ENCODE measurements around the gene CRIM1.

The CRIM1 gene

DNA sequence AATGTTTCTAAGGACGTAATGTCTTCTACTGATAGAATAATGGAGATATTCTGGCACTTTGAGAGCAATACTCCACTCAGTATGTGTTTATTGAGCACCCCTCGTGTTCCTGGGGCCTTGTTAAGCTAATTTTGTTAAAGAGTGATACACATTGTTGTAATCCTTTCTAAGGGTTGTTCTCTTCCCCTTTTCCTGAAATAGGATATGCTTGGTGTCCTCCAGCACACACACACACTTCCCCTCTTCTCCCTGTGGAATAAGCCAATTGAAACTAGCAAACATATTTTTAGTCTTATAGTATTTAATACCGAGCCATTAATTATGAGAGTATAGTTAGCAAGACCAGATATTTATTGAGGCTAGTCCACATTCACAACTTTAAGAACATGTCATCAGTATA is 114.1 kb downstream of the CRIM1 start:
- TF ChIP-seq, protein P1, sequence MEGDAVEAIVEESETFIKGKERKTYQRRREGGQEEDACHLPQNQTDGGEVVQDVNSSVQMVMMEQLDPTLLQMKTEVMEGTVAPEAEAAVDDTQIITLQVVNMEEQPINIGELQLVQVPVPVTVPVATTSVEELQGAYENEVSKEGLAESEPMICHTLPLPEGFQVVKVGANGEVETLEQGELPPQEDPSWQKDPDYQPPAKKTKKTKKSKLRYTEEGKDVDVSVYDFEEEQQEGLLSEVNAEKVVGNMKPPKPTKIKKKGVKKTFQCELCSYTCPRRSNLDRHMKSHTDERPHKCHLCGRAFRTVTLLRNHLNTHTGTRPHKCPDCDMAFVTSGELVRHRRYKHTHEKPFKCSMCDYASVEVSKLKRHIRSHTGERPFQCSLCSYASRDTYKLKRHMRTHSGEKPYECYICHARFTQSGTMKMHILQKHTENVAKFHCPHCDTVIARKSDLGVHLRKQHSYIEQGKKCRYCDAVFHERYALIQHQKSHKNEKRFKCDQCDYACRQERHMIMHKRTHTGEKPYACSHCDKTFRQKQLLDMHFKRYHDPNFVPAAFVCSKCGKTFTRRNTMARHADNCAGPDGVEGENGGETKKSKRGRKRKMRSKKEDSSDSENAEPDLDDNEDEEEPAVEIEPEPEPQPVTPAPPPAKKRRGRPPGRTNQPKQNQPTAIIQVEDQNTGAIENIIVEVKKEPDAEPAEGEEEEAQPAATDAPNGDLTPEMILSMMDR (IDR thresholded peaks at IDR 0.05): no peak
- peaks cover 3% of the 10 kb centered on the region for H3K27me3 ChIP-seq
- H3K4me1 ChIP-seq (ENCODE audit: control insufficient read depth in 1 of 2, insufficient read depth in 1 of 2, low read depth in 1 of 2, low read length in 1 of 2): no peaks in the 10 kb centered on the region
- H3K9me3 ChIP-seq: no peaks in the 10 kb centered on the region
- H3K36me3 ChIP-seq: no peaks in the 10 kb centered on the region
- H3K27ac ChIP-seq: no peak overlapping the region
- no peak overlapping the region for H3K4me3 ChIP-seq (ENCODE audit: low read depth in 1 of 2, low read length in 1 of 2)

DNA sequence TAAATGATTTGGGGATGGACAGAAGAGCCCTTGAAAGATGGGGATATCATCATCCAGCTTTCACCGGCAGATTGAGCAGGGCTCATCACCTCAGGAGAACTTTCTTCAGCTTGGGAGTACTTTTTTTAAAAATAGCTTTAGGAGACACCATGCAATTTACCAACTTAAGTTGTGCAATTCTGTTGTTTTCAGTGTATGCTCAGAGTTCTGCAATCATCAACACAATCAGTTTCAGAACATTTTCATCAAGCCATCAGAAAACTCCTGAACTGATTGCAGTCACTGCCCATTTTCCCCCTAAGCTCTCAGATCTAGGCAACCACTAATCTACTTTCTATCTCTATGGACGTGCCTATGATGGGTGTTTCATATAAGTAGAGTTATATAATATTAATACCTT is 117.7 kb downstream of the CRIM1 start:
- H3K4me3 ChIP-seq (ENCODE audit: low read depth in 1 of 2, low read length in 1 of 2): no peak overlapping the region
- H3K36me3 ChIP-seq: no peaks in the 10 kb centered on the region
- H3K9me3 ChIP-seq: no peaks in the 10 kb centered on the region
- no peaks in the 10 kb centered on the region for H3K27me3 ChIP-seq
- H3K4me1 ChIP-seq (ENCODE audit: control insufficient read depth in 1 of 2, insufficient read depth in 1 of 2, low read depth in 1 of 2, low read length in 1 of 2): peaks cover 0 to 13% of the 10 kb centered on the region in 2 experiments
- no peak overlapping the region for H3K27ac ChIP-seq
- TF ChIP-seq, protein P1 (IDR thresholded peaks at IDR 0.05): no peak

DNA sequence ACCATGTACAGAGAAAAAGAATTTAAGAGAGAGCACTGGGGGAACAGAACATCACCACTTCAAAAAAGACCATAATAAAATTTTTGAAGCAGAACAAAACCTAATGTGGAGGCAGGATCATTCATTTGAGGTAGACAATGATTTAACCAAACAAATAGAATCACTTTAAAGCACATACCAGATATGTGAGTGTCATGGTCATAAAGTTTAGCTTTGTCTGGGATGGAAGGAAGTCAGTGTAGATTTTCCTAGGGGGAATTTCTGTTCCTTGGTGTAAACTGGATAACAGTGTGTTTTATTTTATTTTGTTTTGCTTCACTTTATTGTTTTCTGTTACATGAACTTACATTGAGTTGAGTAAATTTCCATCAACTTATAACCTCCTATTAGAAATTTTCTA is 120.8 kb downstream of the CRIM1 start:
- Histone ChIP-seq H3K9me3 (no peaks in the 10 kb centered on the region), H3K4me1 (ENCODE audit: control insufficient read depth in 1 of 2, insufficient read depth in 1 of 2, low read depth in 1 of 2, low read length in 1 of 2) (peaks cover 0 to 13% of the 10 kb centered on the region in 2 experiments), H3K27me3 (no peaks in the 10 kb centered on the region), H3K36me3 (no peaks in the 10 kb centered on the region), H3K4me3 (ENCODE audit: low read depth in 1 of 2, low read length in 1 of 2) (no peak overlapping the region), H3K27ac (no peak overlapping the region)
- TF ChIP-seq, protein P1 (IDR thresholded peaks at IDR 0.05): no peak

DNA sequence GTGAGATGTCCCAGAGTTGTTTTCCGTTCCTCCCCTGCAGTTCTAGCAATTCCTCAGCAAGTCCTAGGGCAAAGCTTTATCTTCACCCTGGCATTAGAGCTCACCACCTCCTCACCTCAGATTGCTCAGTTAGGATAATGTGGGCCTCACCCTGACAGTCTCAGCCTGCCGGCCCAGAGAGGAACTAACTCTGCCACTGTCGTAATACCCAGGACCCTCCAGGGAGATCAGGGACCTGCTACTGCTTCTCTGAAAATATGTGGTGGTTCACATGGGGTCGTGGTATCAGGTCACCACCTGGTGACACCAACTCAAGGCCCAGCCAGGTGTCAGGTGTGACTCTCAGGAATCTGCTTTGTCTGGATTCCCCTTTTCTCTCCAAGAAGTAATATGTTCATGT is 121.7 kb downstream of the CRIM1 start:
- Histone ChIP-seq H3K9me3 (no peaks in the 10 kb centered on the region), H3K4me3 (ENCODE audit: low read depth in 1 of 2, low read length in 1 of 2) (no peak overlapping the region), H3K4me1 (ENCODE audit: control insufficient read depth in 1 of 2, insufficient read depth in 1 of 2, low read depth in 1 of 2, low read length in 1 of 2) (peaks cover 0 to 13% of the 10 kb centered on the region in 2 experiments), H3K27ac (no peak overlapping the region), H3K36me3 (no peaks in the 10 kb centered on the region), H3K27me3 (no peaks in the 10 kb centered on the region)
- TF ChIP-seq, protein P1 (IDR thresholded peaks at IDR 0.05): no peak

DNA sequence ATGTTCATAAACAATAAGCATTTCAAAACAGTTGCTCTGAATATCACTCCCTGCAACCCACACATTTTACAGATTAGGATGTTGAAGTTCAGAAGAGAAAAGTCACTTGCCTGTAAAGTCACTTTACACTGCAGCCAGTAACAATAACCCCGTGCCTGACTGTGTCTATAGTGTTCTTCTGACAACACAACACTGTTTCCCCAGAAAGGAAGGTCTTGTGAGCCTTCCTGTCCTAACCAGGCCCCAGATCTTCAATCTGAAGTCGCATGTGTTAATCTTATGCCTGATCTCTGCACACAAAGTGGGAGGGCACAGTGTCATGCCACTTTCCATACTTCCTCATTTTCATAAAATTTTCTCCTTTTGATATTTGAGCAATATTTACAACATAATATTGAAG is 122.2 kb downstream of the CRIM1 start:
- Histone ChIP-seq H3K9me3 (no peaks in the 10 kb centered on the region), H3K27me3 (no peaks in the 10 kb centered on the region), H3K4me3 (ENCODE audit: low read depth in 1 of 2, low read length in 1 of 2) (no peak overlapping the region), H3K27ac (no peak overlapping the region), H3K36me3 (no peaks in the 10 kb centered on the region), H3K4me1 (ENCODE audit: control insufficient read depth in 1 of 2, insufficient read depth in 1 of 2, low read depth in 1 of 2, low read length in 1 of 2) (peaks cover 0 to 13% of the 10 kb centered on the region in 2 experiments)
- TF ChIP-seq, protein P1 (IDR thresholded peaks at IDR 0.05): no peak

DNA sequence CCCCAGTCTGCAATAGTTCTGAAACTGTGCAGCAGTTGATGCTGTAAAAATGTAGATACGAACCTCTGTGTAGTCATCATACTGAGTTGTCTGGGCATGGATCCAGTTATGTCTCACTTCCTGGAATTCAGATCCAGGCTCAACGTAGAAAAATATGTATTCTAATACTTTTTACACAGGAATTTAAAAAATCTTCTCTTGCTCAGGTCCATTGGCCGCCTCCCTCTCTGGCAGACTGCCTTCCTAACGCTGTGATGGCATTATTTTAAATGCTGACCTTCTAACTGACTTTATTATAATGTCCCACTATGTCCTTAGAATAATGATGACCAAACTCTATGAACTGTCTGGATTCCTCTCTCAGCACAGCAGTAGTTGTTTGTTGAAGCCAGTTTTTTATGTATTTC is 122.8 kb downstream of the CRIM1 start:
- H3K27me3 ChIP-seq: no peaks in the 10 kb centered on the region
- H3K27ac ChIP-seq: peak overlapping the region; percentile 16
- peaks cover 0 to 13% of the 10 kb centered on the region in 2 experiments for H3K4me1 ChIP-seq (ENCODE audit: control insufficient read depth in 1 of 2, insufficient read depth in 1 of 2, low read depth in 1 of 2, low read length in 1 of 2)
- no peaks in the 10 kb centered on the region for H3K36me3 ChIP-seq
- no peaks in the 10 kb centered on the region for H3K9me3 ChIP-seq
- no peak overlapping the region for H3K4me3 ChIP-seq (ENCODE audit: low read depth in 1 of 2, low read length in 1 of 2)
- TF ChIP-seq, protein P1 (IDR thresholded peaks at IDR 0.05): no peak

Data from neutrophil (primary cell).